ENCODE data around the gene SUDS3. TPM values are rescaled to one million over a fixed set of nuclear protein-coding genes. Genes with fewer than 3 reads are reported as not detected.

SUDS3 gene
- total RNA-seq, 1 experiment from 2014 or later = 50.5 TPM

- H3K23me2 ChIP-seq (ENCODE audit: insufficient read length, low read depth, low read length, poor library complexity, severe bottlenecking) = no peaks in the 10 kb centered on the region
- H2AK5ac ChIP-seq (ENCODE audit: insufficient read length, low read length) = no peak overlapping the region
- no peak overlapping the region for H3K4me3 Mint-ChIP-seq
- no peak overlapping the region for H2BK20ac ChIP-seq (ENCODE audit: low read depth, low read length, poor library complexity, severe bottlenecking)
- no peak overlapping the region for H3K14ac ChIP-seq (ENCODE audit: insufficient read depth, low read length)
- no peak overlapping the region for H3K18ac ChIP-seq (ENCODE audit: insufficient read length, low read depth, low read length)
- H3K9me3 ChIP-seq (ENCODE audit: control insufficient read depth, low read depth, low read length) = no peaks in the 10 kb centered on the region
- H3K27ac Mint-ChIP-seq = no peak overlapping the region
- H3K79me2 ChIP-seq (ENCODE audit: insufficient read depth, low read length) = no peaks in the 10 kb centered on the region
- H3K79me1 ChIP-seq (ENCODE audit: insufficient read depth, low read depth, low read length, poor library complexity, severe bottlenecking) = no peaks in the 10 kb centered on the region
- TF ChIP-seq CTCF (conservative IDR thresholded peaks at IDR 0.05) = no peak
- no peaks in the 10 kb centered on the region for H3K36me3 Mint-ChIP-seq (ENCODE audit: insufficient read depth in 1 of 3, low read depth in 3 of 3)
- no peak overlapping the region for H3K4me2 ChIP-seq (ENCODE audit: insufficient read depth, insufficient read length, low read length)
- H4K91ac ChIP-seq (ENCODE audit: insufficient read length, low read depth, low read length) = no peak overlapping the region
- H2BK12ac ChIP-seq (ENCODE audit: insufficient read length, low read depth, low read length) = no peak overlapping the region
- no peak for DNase-seq
- H3K23ac ChIP-seq (ENCODE audit: insufficient read length, low read depth, low read length) = no peak overlapping the region
- no peak overlapping the region for H2BK5ac ChIP-seq (ENCODE audit: insufficient read length, low read length)
- no peak overlapping the region for H3K27ac ChIP-seq (ENCODE audit: insufficient read length, low read depth, low read length)
- peaks cover 4 to 5% of the 10 kb centered on the region in 2 experiments; a peak in 2 of 4 replicates for H3K4me1 Mint-ChIP-seq
- no peaks in the 10 kb centered on the region for H4K20me1 ChIP-seq (ENCODE audit: control insufficient read depth, insufficient read depth, insufficient read length)
- no peak overlapping the region for H3K56ac ChIP-seq (ENCODE audit: insufficient read length, low read depth, low read length)
- no peak overlapping the region for H2BK120ac ChIP-seq (ENCODE audit: low read depth, low read length, poor library complexity, severe bottlenecking)
- no peaks in the 10 kb centered on the region for H3K27me3 ChIP-seq (ENCODE audit: insufficient read depth, low read length)
- H4K5ac ChIP-seq (ENCODE audit: insufficient read length, low read depth, low read length) = no peak overlapping the region
- H3K9ac ChIP-seq (ENCODE audit: extremely low read depth, insufficient read length, low read length) = no peak overlapping the region
- H2BK15ac ChIP-seq (ENCODE audit: low read depth, low read length) = no peak overlapping the region
- H4K8ac ChIP-seq (replicated peaks; ENCODE audit: insufficient read length, low read depth, low read length) = no peak overlapping the region
- no peak overlapping the region for H3T11ph ChIP-seq (ENCODE audit: low read length)
- H3K9me3 Mint-ChIP-seq = no peaks in the 10 kb centered on the region
- no CpG with 5 or more reads among the region's 3 CpGs for WGBS (ENCODE audit: extremely low coverage, insufficient read length, low lambda C conversion rate)
- no peak overlapping the region for H2AFZ ChIP-seq (ENCODE audit: low read length)
- H3K27me3 Mint-ChIP-seq (ENCODE audit: low read depth) = no peaks in the 10 kb centered on the region
- no peaks in the 10 kb centered on the region for H3K4me1 ChIP-seq (ENCODE audit: insufficient read depth, low read length)
- H3K4ac ChIP-seq (ENCODE audit: low read depth, low read length) = no peak overlapping the region
Observed at GRCh38 chr12:118328486-118329330, 47.6 kb upstream of the SUDS3 start.
